ENCODE data around the gene RTN4.
"Not testable (repeated sequence)": the region's sequence is repeated elsewhere in the genome, so short reads cannot be mapped to it uniquely, and the experiment has no call there.

GRCh38 chr2:55091681-55092080, 41.4 kb upstream of the RTN4 start:
- TF ChIP-seq CTCF, POLR2AphosphoS5, POLR2A, EP300 (IDR thresholded peaks at IDR 0.05): not testable (repeated sequence)

All from gastroesophageal sphincter (tissue), 3 donors.